H1 (cell line): ENCODE data around the gene VAV2. TPM values are rescaled to one million over a fixed set of nuclear protein-coding genes. Genes with fewer than 3 reads are reported as not detected.

Experiments used
- KDM1A ChIP-seq: fragments of 200-600, 300-600 bp; sonication (generic); IDR thresholded peaks from 2 replicates; pipeline ENCODE4 v1.7.1; 2016; ENCODE audit warnings: mild to moderate bottlenecking, low read length, borderline replicate concordance
- polyA plus RNA-seq, 7 experiments: library from polyadenylated mRNA; depleted of rRNA in 3 of 7; stranded (reverse) in 5 of 7; unstranded in 2 of 7; fragments of >200 nt in 5 of 7; fragments of 200-250 nt in 2 of 7; gene quantifications; 1 replicate in 5 of 7; 2 replicates in 1 of 7; 4 replicates in 1 of 7; pipeline versions ENCODE4 v1.2.1 to v1.2.3, GENCODE V29; 2011 to 2013; ENCODE audit warnings: missing spikeins in 2 of 7, mixed read lengths in 2 of 7
- total RNA-seq: library from RNA; stranded (reverse); fragmentation: NEBNext Ultra II Directional; extraction: Animal tissue kit (Norgen Biotek cat#: 25700); gene quantifications from 2 replicates; pipeline ENCODE4 v1.2.1, GENCODE V29; 2021

Gene VAV2
- total and polyA plus RNA-seq, 2 of the 8 experiments (the other 6 are each of a cell fraction or from before 2014, with no cell fraction given) = 13.6 to 37.6 TPM

GRCh38 chr9:133729617-133730281 lies 262.4 kb downstream of the VAV2 start (continued):
- TF ChIP-seq KDM1A = 0 out of 2 replicates have a peak, but pooled peaks have one; percentile 15
